HepG2 (cell line): ENCODE data around the gene CNN3.

Source experiments
- BRCA1 ChIP-seq: sonication (generic); formaldehyde crosslinking; IDR thresholded peaks from 2 replicates; pipeline ENCODE4 v1.4.0; 2020; ENCODE audit warnings: missing genetic modification reagents
- ZC3H13 ChIP-seq: sonication (generic); formaldehyde crosslinking; IDR thresholded peaks from 2 replicates; pipeline ENCODE4 v1.8.1; 2023; ENCODE audit warnings: mild to moderate bottlenecking, missing genetic modification reagents, moderate library complexity
- ZNF691 ChIP-seq: sonication (generic); formaldehyde crosslinking; IDR thresholded peaks from 2 replicates; pipeline ENCODE4 v1.4.0; 2020; ENCODE audit warnings: missing genetic modification reagents, low read depth, mild to moderate bottlenecking, borderline replicate concordance

- no peak for TF ChIP-seq BRCA1
- no peak for TF ChIP-seq ZNF691
- TF ChIP-seq ZC3H13 (CRISPR knock-in tag) = no peak
These were observed 7.5 kb downstream of the CNN3 start for GRCh38 chr1:94919241-94920030.
